Naive thymus-derived CD4-positive, alpha-beta T cell (primary cell): ENCODE results near the gene STK32C. TPM values are rescaled to one million over a fixed set of nuclear protein-coding genes. Genes with fewer than 3 reads are reported as not detected.
"Not testable (repeated sequence)": the region's sequence is repeated elsewhere in the genome, so short reads cannot be mapped to it uniquely, and the experiment has no call there.

Experiments
- ATAC-seq: fragments of 150-1000 bp; cut with Tn5 transposase; 2 replicates; pipeline ENCODE4 v1.10.0; 2021; ENCODE audit warnings: mild to moderate bottlenecking, moderate library complexity
- CTCF ChIA-PET: fragments of 350-600 bp; sonication (Branson Sonifier 250); formaldehyde crosslinking; loops from one replicate; lab custom pipeline; 2021; ENCODE audit warnings: antibody characterized with exemption; lab: Charles Lee
- POLR2A ChIA-PET: fragments of 350-600 bp; sonication (Branson Sonifier 250); formaldehyde crosslinking; loops from one replicate; lab custom pipeline; 2021; ENCODE audit warnings: antibody characterized with exemption, inconsistent platforms; lab: Charles Lee
- DNase-seq, 9 donors: peaks; one replicate each; pipeline versions ENCODE4 v3.0.0 to v3.0.0-alpha.2; 2020 to 2022; ENCODE audit warnings: mixed read lengths in 1 of 9
- H3K27ac ChIP-seq: one replicate; pipeline ENCODE4 v1.7.0; 2013; ENCODE audit warnings: mild to moderate bottlenecking, low read depth, low read length, moderate library complexity
- H3K27me3 ChIP-seq, 2 donors: one replicate each; pipeline ENCODE4 v1.7.0; 2013; ENCODE audit warnings: low read length in 2 of 2, mild to moderate bottlenecking in 2 of 2, moderate library complexity in 2 of 2; ENCODE audit not compliant: control insufficient read depth in 2 of 2, insufficient read depth in 2 of 2
- H3K36me3 ChIP-seq, 3 experiments: 1 replicate in 2 of 3; 2 replicates in 1 of 3; pipeline ENCODE4 v1.7.0; 2013; ENCODE audit warnings: low read length in 3 of 3, mild to moderate bottlenecking in 3 of 3, moderate library complexity in 1 of 3; ENCODE audit not compliant: insufficient read depth in 3 of 3, control insufficient read depth in 2 of 3
- H3K4me1 ChIP-seq, 2 donors: one replicate each; pipeline ENCODE4 v1.7.0; 2013; ENCODE audit warnings: low read length in 2 of 2, mild to moderate bottlenecking in 2 of 2, moderate library complexity in 1 of 2; ENCODE audit not compliant: control insufficient read depth in 2 of 2, insufficient read depth in 2 of 2
- H3K4me3 ChIP-seq: 2 replicates; pipeline ENCODE4 v1.7.0; 2013; ENCODE audit warnings: mild to moderate bottlenecking, low read length
- H3K9me3 ChIP-seq, 3 experiments: 1 replicate in 2 of 3; 2 replicates in 1 of 3; pipeline ENCODE4 v1.7.0; 2013; ENCODE audit warnings: low read length in 3 of 3; ENCODE audit not compliant: control insufficient read depth in 2 of 3
- H3K27ac Mint-ChIP-seq, 9 donors: one replicate each; pipeline ENCODE4 v1.8.0; 2020 to 2022; ENCODE audit warnings: mixed read lengths in 9 of 9, mild to moderate bottlenecking in 8 of 9, moderate library complexity in 5 of 9, inconsistent platforms in 2 of 9
- H3K27me3 Mint-ChIP-seq, 5 donors: one replicate each; pipeline ENCODE4 v1.8.0; 2021 to 2022; ENCODE audit warnings: mixed read lengths in 5 of 5, mild to moderate bottlenecking in 1 of 5
- H3K36me3 Mint-ChIP-seq, 5 donors: one replicate each; pipeline ENCODE4 v1.8.0; 2020 to 2022; ENCODE audit warnings: mixed read lengths in 5 of 5, mild to moderate bottlenecking in 3 of 5, inconsistent platforms in 1 of 5
- H3K4me1 Mint-ChIP-seq, 7 donors: one replicate each; pipeline ENCODE4 v1.8.0; 2020 to 2022; ENCODE audit warnings: mixed read lengths in 7 of 7, mild to moderate bottlenecking in 3 of 7, inconsistent platforms in 1 of 7
- H3K4me3 Mint-ChIP-seq, 10 donors: one replicate each; pipeline ENCODE4 v1.8.0; 2020 to 2022; ENCODE audit warnings: mild to moderate bottlenecking in 10 of 10, mixed read lengths in 10 of 10, moderate library complexity in 6 of 10, inconsistent platforms in 2 of 10
- H3K9me3 Mint-ChIP-seq, 11 donors: one replicate each; pipeline ENCODE4 v1.8.0; 2020 to 2022; ENCODE audit warnings: mixed read lengths in 11 of 11, mild to moderate bottlenecking in 4 of 11, inconsistent platforms in 1 of 11, moderate library complexity in 1 of 11
- intact Hi-C, 2 donors: fragments of 100-400 bp; cut with micrococcal nuclease; formaldehyde crosslinking; loops; one replicate each; pipeline ENCODE4 v1.15.1; 2023
- polyA plus RNA-seq, 2 donors: library from polyadenylated mRNA; unstranded; fragments of 300-500 nt; fragmentation: Illumina TruSeq; gene quantifications; one replicate each; pipeline ENCODE4 v1.2.3, GENCODE V29; 2021
- total RNA-seq, 6 experiments: library from RNA in 5 of 6; stranded (reverse) in 5 of 6; gene quantifications; 1 replicate in 5 of 6; 2 replicates in 1 of 6; pipeline ENCODE4 v1.2.3 and lab custom pipeline; 2021 to 2026

The STK32C gene
- total and polyA plus RNA-seq, 7 experiments from 2014 or later = 4.6 to 19.4 (median 11.8) TPM

DNA sequence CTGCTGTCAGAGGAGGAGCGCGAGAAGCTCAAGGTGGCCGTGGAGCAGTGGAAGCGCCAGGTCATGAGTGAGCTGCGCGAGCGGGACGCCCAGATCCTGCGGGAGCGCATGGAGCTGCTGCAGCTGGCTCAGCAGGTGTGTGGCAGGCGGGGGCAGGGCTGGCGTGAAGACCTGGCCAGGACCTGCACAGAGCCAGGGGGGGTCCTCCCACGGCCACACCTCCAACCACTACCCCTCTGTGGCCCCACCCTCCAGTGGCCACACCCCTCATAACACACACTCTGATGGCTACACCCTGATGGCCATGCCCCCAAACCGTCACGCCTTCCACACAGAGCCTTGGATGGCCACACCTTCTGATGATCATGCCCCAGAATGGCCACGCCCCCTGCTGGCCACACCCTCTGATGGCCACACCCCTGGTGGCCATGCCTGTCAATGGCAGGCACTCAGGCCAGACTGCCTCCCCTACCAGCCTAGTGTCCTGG, 144.4 kb downstream of the STK32C start:
- H3K4me1 Mint-ChIP-seq = peaks cover 16 to 54% (median 43%) of the 10 kb centered on the region in 7 donors
- H3K9me3 Mint-ChIP-seq = peaks cover 0 to 11% (median 0%) of the 10 kb centered on the region in 11 donors
- peaks cover 0 to 3% (median 0%) of the 10 kb centered on the region in 5 donors for H3K36me3 Mint-ChIP-seq
- CTCF ChIA-PET = no interaction called here
- POLR2A ChIA-PET = no interaction called here
- peak; percentile 55 for ATAC-seq
- peak overlapping the region in 2 of 10 donors; percentile 30 to 64 for H3K4me3 Mint-ChIP-seq
- no peaks in the 10 kb centered on the region for H3K27me3 ChIP-seq
- DNase-seq = peak in 4 of 9 donors; percentile 25 to 70 (median 43)
- peaks cover 23 to 33% of the 10 kb centered on the region in 2 donors for H3K4me1 ChIP-seq
- H3K9me3 ChIP-seq = no peaks in the 10 kb centered on the region
- no peak overlapping the region for H3K4me3 ChIP-seq
- intact Hi-C loops = loop anchor here in 1 of 2 donors (2.0 to 5.0 kb wide), 2 partner anchors 167 to 374 kb away; partner anchors contain the start of gene INPP5A
- H3K27me3 Mint-ChIP-seq = no peaks in the 10 kb centered on the region
- H3K27ac Mint-ChIP-seq = peak overlapping the region in 8 of 9 donors; percentile 28 to 86 (median 73)
- peak overlapping the region; percentile 80 for H3K27ac ChIP-seq
- no peaks in the 10 kb centered on the region for H3K36me3 ChIP-seq

DNA sequence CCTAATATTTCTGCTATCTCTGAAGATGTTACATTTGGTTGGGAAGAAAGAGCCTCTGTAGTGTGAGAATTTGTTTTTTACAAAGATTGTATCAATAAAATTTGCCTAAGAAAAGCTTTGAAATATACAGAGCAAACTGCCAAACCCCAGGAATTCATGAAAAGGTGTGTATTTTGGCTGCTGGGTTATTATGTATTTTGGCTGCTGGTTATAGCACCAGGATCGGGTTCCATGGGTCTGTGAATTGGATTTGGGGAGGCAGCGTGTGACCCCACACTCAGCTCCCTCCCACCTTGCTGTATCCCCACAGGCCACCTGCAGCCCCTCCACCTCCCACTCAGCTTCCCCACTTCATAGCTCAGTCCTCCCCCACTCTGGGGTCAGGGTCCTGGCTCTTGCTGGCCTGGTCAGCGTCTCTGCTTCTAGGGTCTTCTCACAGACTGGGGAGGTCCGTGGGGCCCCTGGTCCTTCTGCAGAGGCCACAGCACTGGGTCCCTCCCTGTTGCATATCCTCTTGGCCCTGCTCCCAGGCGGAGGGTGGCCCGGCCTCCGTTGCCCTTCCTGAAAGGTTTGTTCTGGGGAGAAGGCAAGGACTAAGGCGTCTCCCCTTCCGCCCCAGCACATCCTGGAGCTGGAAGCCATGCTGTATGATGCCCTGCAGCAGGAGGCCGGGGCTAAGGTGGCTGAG, 145.0 kb downstream of the STK32C start:
- DNase-seq = no peak
- Mint-ChIP-seq H3K27ac (peak overlapping the region; percentile 81 to 99 (median 98)), H3K4me1 (peaks cover 20 to 60% (median 49%) of the 10 kb centered on the region in 7 donors), H3K9me3 (peaks cover 0 to 11% (median 0%) of the 10 kb centered on the region in 11 donors), H3K27me3 (no peaks in the 10 kb centered on the region), H3K4me3 (peak overlapping the region; percentile 25 to 90 (median 71)), H3K36me3 (peaks cover 0 to 3% (median 0%) of the 10 kb centered on the region in 5 donors)
- intact Hi-C loops = loop anchor here (1.0 to 5.0 kb wide), 5 partner anchors 23 to 375 kb away; partner anchors contain the start of gene INPP5A (in 2 of the 2)
- Histone ChIP-seq H3K27me3 (no peaks in the 10 kb centered on the region), H3K27ac (peak overlapping the region; percentile 80), H3K36me3 (no peaks in the 10 kb centered on the region), H3K9me3 (no peaks in the 10 kb centered on the region), H3K4me3 (no peak overlapping the region), H3K4me1 (peaks cover 23 to 36% of the 10 kb centered on the region in 2 donors)
- ChIA-PET CTCF (no interaction called here), POLR2A (interaction anchor here (1.2 kb wide), 1 partner anchor 22 kb away, joined by 5 read pairs; no protein-coding TSS in a partner anchor)
- no peak for ATAC-seq

- Mint-ChIP-seq H3K36me3 (peaks cover 0 to 3% (median 0%) of the 10 kb centered on the region in 5 donors), H3K4me1 (peaks cover 20 to 63% (median 52%) of the 10 kb centered on the region in 7 donors), H3K9me3 (peaks cover 0 to 11% (median 0%) of the 10 kb centered on the region in 11 donors), H3K4me3 (peak overlapping the region; percentile 25 to 90 (median 71)), H3K27ac (peak overlapping the region; percentile 81 to 99 (median 98)), H3K27me3 (no peaks in the 10 kb centered on the region)
- no peaks in the 10 kb centered on the region for H3K36me3 ChIP-seq
- ATAC-seq = peak; percentile 37
- H3K4me1 ChIP-seq = peaks cover 23 to 36% of the 10 kb centered on the region in 2 donors
- no peaks in the 10 kb centered on the region for H3K27me3 ChIP-seq
- H3K9me3 ChIP-seq = no peaks in the 10 kb centered on the region
- ChIA-PET POLR2A (interaction anchor here (1.2 kb wide), 1 partner anchor 23 kb away, joined by 5 read pairs; no protein-coding TSS in a partner anchor), CTCF (no interaction called here)
- H3K27ac ChIP-seq = peak overlapping the region; percentile 80
- intact Hi-C loops = loop anchor here (1.0 to 5.0 kb wide), 5 partner anchors 23 to 375 kb away; partner anchors contain the start of gene INPP5A (in 2 of the 2)
- peak overlapping the region; percentile 35 for H3K4me3 ChIP-seq
- DNase-seq = peak in 7 of 9 donors; percentile 31 to 65 (median 39)
Observed at GRCh38 chr10:132162021-132162531, 145.7 kb downstream of the STK32C start.

GRCh38 chr10:132160834-132161622, 146.7 kb downstream of the STK32C start:
- H3K36me3 Mint-ChIP-seq, H3K9me3 ChIP-seq, POLR2A ChIA-PET, H3K4me3 ChIP-seq, ATAC-seq, H3K27me3 Mint-ChIP-seq, H3K27me3 ChIP-seq, H3K36me3 ChIP-seq: not testable (repeated sequence)
- CTCF ChIA-PET = interaction anchor here (0.6 kb wide), 1 partner anchor 247 kb away, joined by 4 read pairs; no protein-coding TSS in a partner anchor
- Mint-ChIP-seq H3K4me3 (peak overlapping the region in 5 of 10 donors; percentile 44 to 70 (median 47)), H3K9me3 (peaks cover 0 to 11% (median 0%) of the 10 kb centered on the region in 11 donors), H3K27ac (peak overlapping the region in 7 of 9 donors; percentile 41 to 98 (median 94)), H3K4me1 (peaks cover 17 to 59% (median 48%) of the 10 kb centered on the region in 7 donors)
- Histone ChIP-seq H3K27ac (peak overlapping the region; percentile 80), H3K4me1 (peaks cover 23 to 36% of the 10 kb centered on the region in 2 donors)
- intact Hi-C loops = loop anchor here in 1 of 2 donors (5.0 kb wide), 1 partner anchor 376 kb away; the partner anchor contains the start of gene INPP5A
- peak in 4 of 9 donors; percentile 34 to 79 (median 60) for DNase-seq

- peak in 2 of 9 donors; percentile 22 to 57 for DNase-seq
- CTCF ChIA-PET, H3K9me3 ChIP-seq, H3K36me3 Mint-ChIP-seq, H3K27me3 Mint-ChIP-seq, H3K36me3 ChIP-seq, H3K4me3 ChIP-seq, POLR2A ChIA-PET, ATAC-seq, H3K27me3 ChIP-seq: not testable (repeated sequence)
- H3K4me1 Mint-ChIP-seq = peaks cover 17 to 59% (median 48%) of the 10 kb centered on the region in 7 donors
- peak overlapping the region in 7 of 9 donors; percentile 74 to 100 (median 98) for H3K27ac Mint-ChIP-seq
- H3K4me3 Mint-ChIP-seq = peak overlapping the region in 1 of 10 donors; percentile 75
- peak overlapping the region; percentile 99 for H3K27ac ChIP-seq
- peaks cover 0 to 11% (median 0%) of the 10 kb centered on the region in 11 donors for H3K9me3 Mint-ChIP-seq
- intact Hi-C loops = loop anchor here in 1 of 2 donors (5.0 kb wide), 1 partner anchor 377 kb away; the partner anchor contains the start of gene INPP5A
- peaks cover 23 to 36% of the 10 kb centered on the region in 2 donors for H3K4me1 ChIP-seq
Observed at GRCh38 chr10:132160231-132160630, 147.5 kb downstream of the STK32C start.
